Activated B cell treated with CpG ODN at 0.5 μM for 24 hours (primary cell): ENCODE results near the gene LARGE1. TPM values are rescaled to one million over a fixed set of nuclear protein-coding genes. Genes with fewer than 3 reads are reported as not detected.

Experiments
- ATAC-seq: fragments of 200-7000 bp; cut with Tn5 transposase; one replicate; pipeline ENCODE4 v1.10.0; 2021; ENCODE audit warnings: low read depth, mild to moderate bottlenecking, moderate library complexity
- CTCF ChIA-PET: fragments of 350-600 bp; sonication (Branson Sonifier 250); formaldehyde crosslinking; loops from one replicate; lab custom pipeline; 2021; ENCODE audit warnings: antibody characterized with exemption; lab: Charles Lee
- POLR2A ChIA-PET: fragments of 350-600 bp; sonication (Branson Sonifier 250); formaldehyde crosslinking; loops from one replicate; lab custom pipeline; 2021; ENCODE audit warnings: antibody characterized with exemption; lab: Charles Lee
- DNase-seq: peaks from one replicate; pipeline ENCODE4 v3.0.0; 2022
- H3K27ac Mint-ChIP-seq: one replicate; pipeline ENCODE4 v1.8.0; 2020; ENCODE audit warnings: mixed read lengths
- H3K27me3 Mint-ChIP-seq: one replicate; pipeline ENCODE4 v1.8.0; 2021; ENCODE audit warnings: mixed read lengths
- H3K36me3 Mint-ChIP-seq: one replicate; pipeline ENCODE4 v1.8.0; 2021; ENCODE audit warnings: low read depth, mixed read lengths
- H3K4me1 Mint-ChIP-seq: one replicate; pipeline ENCODE4 v1.8.0; 2021; ENCODE audit warnings: mixed read lengths
- H3K4me3 Mint-ChIP-seq: one replicate; pipeline ENCODE4 v1.8.0; 2020; ENCODE audit warnings: mild to moderate bottlenecking, mixed read lengths
- H3K9me3 Mint-ChIP-seq: one replicate; pipeline ENCODE4 v1.8.0; 2020; ENCODE audit warnings: mixed read lengths
- intact Hi-C: fragments of 100-400 bp; cut with micrococcal nuclease; formaldehyde crosslinking; loops from one replicate; pipeline ENCODE4 v1.15.1; 2024
- total RNA-seq: library from RNA; stranded (reverse); gene quantifications from 2 replicates; pipeline ENCODE4 v1.2.3, GENCODE V29; 2022
- TF ChIP-seq, protein P1 (sequence below): fragments of 200-600 bp; IDR thresholded peaks from one replicate; pipeline ENCODE4 v1.8.0; 2022; ENCODE audit warnings: antibody characterized with exemption, mild to moderate bottlenecking

The LARGE1 gene
- total RNA-seq, 1 donor from 2014 or later: 22.2 TPM

DNA sequence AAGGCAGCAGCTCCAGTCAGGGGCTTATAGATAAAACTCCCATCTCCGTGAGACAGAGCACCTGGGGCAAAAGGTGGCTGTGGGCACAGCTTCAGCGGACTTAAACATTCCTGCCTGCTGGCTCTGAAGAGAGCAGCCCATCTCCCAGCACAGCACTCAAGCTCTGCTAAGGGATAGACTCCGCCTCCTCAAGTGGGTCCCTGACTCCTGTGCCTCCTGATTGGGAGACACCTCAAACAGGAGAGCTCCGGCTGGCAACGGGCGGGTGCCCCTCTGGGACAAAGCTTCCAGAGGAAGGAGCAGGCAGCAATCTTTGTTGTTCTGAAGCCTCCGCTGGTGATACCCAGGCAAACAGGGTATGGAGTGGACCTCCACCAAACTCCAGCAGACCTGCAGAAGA is 279.4 kb downstream of the LARGE1 start:
- TF ChIP-seq, protein P1, sequence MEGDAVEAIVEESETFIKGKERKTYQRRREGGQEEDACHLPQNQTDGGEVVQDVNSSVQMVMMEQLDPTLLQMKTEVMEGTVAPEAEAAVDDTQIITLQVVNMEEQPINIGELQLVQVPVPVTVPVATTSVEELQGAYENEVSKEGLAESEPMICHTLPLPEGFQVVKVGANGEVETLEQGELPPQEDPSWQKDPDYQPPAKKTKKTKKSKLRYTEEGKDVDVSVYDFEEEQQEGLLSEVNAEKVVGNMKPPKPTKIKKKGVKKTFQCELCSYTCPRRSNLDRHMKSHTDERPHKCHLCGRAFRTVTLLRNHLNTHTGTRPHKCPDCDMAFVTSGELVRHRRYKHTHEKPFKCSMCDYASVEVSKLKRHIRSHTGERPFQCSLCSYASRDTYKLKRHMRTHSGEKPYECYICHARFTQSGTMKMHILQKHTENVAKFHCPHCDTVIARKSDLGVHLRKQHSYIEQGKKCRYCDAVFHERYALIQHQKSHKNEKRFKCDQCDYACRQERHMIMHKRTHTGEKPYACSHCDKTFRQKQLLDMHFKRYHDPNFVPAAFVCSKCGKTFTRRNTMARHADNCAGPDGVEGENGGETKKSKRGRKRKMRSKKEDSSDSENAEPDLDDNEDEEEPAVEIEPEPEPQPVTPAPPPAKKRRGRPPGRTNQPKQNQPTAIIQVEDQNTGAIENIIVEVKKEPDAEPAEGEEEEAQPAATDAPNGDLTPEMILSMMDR: no peak
- Mint-ChIP-seq H3K9me3 (peaks cover 14% of the 10 kb centered on the region), H3K4me1 (peaks cover 41% of the 10 kb centered on the region), H3K4me3 (no peak overlapping the region), H3K36me3 (peaks cover 55% of the 10 kb centered on the region), H3K27me3 (no peaks in the 10 kb centered on the region), H3K27ac (no peak overlapping the region)
- ATAC-seq (no peak), DNase-seq (no peak)
- intact Hi-C loops: no loop called here
- ChIA-PET POLR2A (no interaction called here), CTCF (no interaction called here)

DNA sequence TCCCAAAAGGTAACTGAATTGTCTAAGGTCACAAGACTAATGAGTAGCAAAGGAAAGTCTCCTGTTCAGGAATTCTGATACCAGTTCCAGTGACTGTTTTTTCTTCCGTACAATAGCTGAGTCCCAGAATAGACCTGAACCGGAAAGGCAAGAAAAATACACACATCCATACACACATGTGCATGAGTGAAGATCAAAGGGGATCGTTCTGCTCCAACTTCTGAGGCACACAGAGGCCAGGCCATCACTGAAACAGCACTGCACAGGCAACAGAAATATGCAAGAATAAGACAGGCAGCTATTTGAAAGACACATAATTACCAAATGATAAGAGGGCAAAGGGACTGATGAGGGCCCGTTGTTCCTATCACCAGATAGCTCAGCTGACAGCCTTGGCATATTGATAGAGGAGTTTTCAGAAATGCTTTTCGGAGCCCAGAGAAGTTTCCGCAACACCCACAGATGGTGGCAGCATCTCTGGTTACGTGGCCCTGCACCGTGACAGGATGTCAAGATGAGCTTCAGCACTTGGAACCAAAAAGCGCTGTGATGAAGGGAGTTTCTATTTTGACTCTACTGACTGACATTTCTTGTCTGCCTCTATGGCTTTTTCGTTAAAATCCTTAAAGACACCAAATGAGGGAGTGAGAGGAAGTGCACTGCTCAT is 280.6 kb downstream of the LARGE1 start:
- CTCF ChIA-PET: no interaction called here
- H3K27me3 Mint-ChIP-seq: no peaks in the 10 kb centered on the region
- ATAC-seq (no peak), DNase-seq (no peak)
- H3K9me3 Mint-ChIP-seq: peaks cover 10% of the 10 kb centered on the region
- H3K4me1 Mint-ChIP-seq: peaks cover 31% of the 10 kb centered on the region
- intact Hi-C loops: no loop called here
- H3K36me3 Mint-ChIP-seq: peaks cover 50% of the 10 kb centered on the region
- no peak overlapping the region for H3K4me3 Mint-ChIP-seq
- POLR2A ChIA-PET: no interaction called here
- H3K27ac Mint-ChIP-seq: no peak overlapping the region
- TF ChIP-seq, protein P1: no peak

GRCh38 chr22:33635766-33636165 is 284.5 kb downstream of the LARGE1 start:
- Mint-ChIP-seq H3K27me3 (no peaks in the 10 kb centered on the region), H3K36me3 (peaks cover 57% of the 10 kb centered on the region), H3K9me3 (peaks cover 8% of the 10 kb centered on the region), H3K4me1 (no peaks in the 10 kb centered on the region), H3K27ac (no peak overlapping the region), H3K4me3 (no peak overlapping the region)
- ChIA-PET POLR2A (no interaction called here), CTCF (no interaction called here)
- no peak for ATAC-seq
- no peak for DNase-seq
- intact Hi-C loops: no loop called here
- TF ChIP-seq, protein P1: no peak

DNA sequence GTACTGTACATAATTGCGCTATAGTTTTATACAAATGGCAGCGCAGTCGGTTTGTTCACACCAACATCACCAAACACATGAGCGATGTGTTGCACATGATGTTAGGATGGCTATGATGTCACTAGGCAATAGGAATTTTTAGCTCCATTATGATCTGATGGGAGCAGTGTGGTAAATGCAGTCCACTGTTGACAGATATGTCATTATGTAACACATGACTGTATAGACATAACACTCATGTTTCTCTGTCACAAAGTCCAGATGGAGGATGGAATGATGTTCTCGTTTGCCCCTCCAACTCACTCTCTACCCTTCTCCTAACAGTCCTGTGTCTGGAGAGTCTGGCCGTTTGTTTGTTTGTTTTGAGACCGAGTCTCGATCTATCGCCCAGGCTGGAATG is 288.5 kb downstream of the LARGE1 start:
- no peak overlapping the region for H3K27ac Mint-ChIP-seq
- ATAC-seq (no peak), DNase-seq (no peak)
- intact Hi-C loops: no loop called here
- H3K9me3 Mint-ChIP-seq: peaks cover 5% of the 10 kb centered on the region
- CTCF ChIA-PET: no interaction called here
- no peaks in the 10 kb centered on the region for H3K4me1 Mint-ChIP-seq
- peaks cover 25% of the 10 kb centered on the region for H3K36me3 Mint-ChIP-seq
- TF ChIP-seq, protein P1: no peak
- POLR2A ChIA-PET: no interaction called here
- no peaks in the 10 kb centered on the region for H3K27me3 Mint-ChIP-seq
- H3K4me3 Mint-ChIP-seq: no peak overlapping the region

DNA sequence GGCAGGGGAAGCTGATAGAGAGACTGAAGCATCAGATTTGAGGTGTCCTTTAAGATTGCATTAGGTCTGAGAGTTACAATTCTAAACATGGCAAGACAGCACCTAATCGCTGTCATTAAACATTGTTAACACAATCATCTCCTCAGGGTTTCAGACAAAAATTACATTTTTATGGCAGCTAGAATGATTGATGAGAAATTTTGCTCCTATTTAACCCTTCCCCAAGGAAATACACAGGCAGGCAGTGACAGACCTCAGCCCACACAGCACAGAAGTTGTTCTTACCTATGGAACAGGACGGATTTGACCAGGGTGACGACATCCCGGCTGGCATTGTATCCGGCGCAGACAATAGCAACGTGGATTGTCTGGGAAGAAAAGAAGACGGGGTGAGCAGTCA is 294.3 kb downstream of the LARGE1 start:
- H3K36me3 Mint-ChIP-seq: peaks cover 36% of the 10 kb centered on the region
- no peaks in the 10 kb centered on the region for H3K9me3 Mint-ChIP-seq
- H3K27me3 Mint-ChIP-seq: no peaks in the 10 kb centered on the region
- H3K27ac Mint-ChIP-seq: no peak overlapping the region
- ATAC-seq (no peak), DNase-seq (no peak)
- TF ChIP-seq, protein P1: no peak
- H3K4me3 Mint-ChIP-seq: no peak overlapping the region
- intact Hi-C loops: no loop called here
- H3K4me1 Mint-ChIP-seq: no peaks in the 10 kb centered on the region
- ChIA-PET POLR2A (no interaction called here), CTCF (no interaction called here)
